LoVo (cell line): ENCODE results near the gene FMN1.

Experiments used
- DNase-seq: peaks from one replicate; pipeline ENCODE4 v3.0.0-alpha.2; 2016; ENCODE audit warnings: low spot score

The FMN1 gene

GRCh38 chr15:32765236-32765635 lies 429.3 kb downstream of the FMN1 start:
- no peak for DNase-seq

- DNase-seq = no peak
These were observed 431.2 kb downstream of the FMN1 start for GRCh38 chr15:32763295-32763694.

DNA sequence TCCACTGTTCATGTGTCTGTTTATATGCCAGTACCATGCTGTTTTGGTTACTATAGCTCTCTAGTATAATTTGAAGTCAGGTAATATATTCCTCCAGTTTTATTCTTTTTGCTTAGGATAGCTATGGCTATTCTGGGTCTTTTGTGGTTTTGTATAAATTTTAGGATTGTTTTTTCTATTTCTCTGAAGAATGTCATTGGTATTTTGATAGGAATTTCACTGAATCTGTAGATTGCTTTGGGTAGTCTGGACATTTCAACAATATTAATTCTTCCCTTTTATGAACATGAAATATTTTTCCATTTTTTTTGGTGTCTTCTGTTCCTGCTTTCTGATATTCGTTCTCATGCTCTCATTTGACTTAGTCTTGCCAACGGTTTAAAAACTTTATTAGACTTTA lies 437.1 kb downstream of the FMN1 start:
- no peak for DNase-seq

GRCh38 chr15:32750979-32751378 lies 443.5 kb downstream of the FMN1 start:
- DNase-seq = no peak

DNA sequence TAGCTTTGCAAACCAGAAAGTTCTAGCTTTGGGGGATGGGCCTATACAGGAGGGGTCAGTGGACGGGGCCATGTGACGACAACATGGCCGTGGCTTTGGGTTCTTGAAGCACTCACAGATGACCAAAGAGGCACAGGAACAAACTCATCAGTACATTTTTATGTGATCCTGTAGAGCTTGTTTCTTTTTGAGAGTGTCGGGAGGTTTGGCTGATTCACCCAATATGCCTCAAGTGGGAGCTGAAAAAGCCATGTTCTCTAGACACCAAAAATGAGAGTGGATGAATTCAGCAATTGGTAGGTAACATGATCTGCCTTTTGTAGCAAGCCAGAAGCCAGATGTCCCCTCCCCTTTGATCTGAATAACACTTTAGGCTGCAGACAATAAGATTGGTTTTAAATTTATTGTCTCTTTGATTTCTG lies 446.6 kb downstream of the FMN1 start:
- no peak for DNase-seq

DNA sequence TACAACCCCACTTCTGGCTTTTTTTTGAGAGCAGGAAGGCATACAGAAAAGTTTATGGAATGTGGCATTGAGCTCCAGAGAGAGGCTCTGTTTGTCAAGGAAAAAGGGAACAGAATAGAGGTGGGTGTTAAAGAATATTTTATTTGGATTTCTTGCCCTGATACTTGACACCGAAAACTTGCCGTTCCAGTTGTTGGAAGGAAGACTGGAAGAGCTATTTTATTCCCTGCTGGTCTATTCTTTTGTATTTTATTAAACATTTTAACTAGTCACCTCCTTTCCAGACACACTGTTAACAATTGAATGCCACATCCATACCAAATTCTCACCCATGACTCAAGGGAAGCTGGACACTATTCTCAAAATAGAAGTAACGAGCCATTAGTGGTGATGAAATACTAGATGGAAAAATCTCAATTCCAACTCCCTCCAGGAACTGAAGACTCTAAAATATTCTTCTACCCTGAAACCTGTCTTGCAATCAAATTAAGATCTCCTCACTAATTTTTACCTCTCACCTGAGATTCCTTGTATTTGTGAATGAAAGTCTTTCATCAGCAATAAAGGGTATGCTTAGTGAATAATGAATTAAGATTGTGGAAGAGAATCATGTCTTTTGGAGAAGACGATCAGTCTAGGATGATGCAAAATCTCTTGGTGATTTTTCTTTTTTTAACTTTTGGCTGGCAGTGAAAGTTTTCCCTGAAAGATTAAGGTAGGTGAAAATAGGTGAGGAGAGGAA lies 448.2 kb downstream of the FMN1 start:
- no peak for DNase-seq

GRCh38 chr15:32743411-32744140 lies 450.9 kb downstream of the FMN1 start:
- no peak for DNase-seq

- no peak for DNase-seq
These were observed 454.9 kb downstream of the FMN1 start for GRCh38 chr15:32739522-32740063.

DNA sequence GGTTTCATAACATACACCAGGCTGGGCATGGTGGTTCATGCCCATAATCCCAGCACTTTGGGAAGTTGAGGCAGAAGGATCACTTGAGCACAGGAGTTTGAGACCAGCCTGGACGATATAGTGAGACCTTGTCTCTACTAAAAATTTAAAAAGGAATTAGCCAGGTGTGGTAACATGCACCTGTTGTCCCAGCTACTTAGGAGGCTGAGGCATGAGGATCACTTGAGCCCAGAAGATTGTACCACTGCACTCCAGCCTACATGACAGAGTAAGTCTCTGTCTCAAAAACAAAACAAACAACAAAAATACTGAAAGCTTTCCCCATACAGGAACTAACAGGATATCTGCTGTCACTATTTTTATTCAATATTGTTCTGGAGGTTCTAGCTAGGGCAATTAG lies 455.8 kb downstream of the FMN1 start:
- DNase-seq = no peak

DNA sequence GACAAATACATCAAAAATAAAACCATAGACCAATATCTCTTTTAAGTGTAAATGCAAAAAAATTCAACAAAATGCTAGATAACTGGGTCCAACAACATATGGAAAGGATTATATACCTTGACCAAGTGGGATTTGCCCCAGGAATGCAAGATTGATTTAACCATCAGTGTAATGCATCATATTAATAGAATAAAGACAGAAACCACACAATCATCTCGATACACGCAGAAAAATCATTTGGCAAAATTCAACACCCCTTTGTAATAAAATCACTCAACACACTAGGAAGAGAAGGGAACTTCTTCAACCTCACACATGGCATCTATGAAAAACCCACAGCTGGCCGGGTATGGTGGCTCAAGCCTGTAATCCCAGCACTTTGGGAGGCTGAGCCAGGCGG lies 457.2 kb downstream of the FMN1 start:
- DNase-seq = no peak

GRCh38 chr15:32736701-32737061 lies 457.8 kb downstream of the FMN1 start:
- no peak for DNase-seq

GRCh38 chr15:32735989-32736700 lies 458.4 kb downstream of the FMN1 start:
- DNase-seq = no peak

GRCh38 chr15:32733281-32733680 lies 461.2 kb downstream of the FMN1 start:
- DNase-seq = no peak

- no peak for DNase-seq
These were observed 461.8 kb downstream of the FMN1 start for GRCh38 chr15:32732574-32733157.

DNA sequence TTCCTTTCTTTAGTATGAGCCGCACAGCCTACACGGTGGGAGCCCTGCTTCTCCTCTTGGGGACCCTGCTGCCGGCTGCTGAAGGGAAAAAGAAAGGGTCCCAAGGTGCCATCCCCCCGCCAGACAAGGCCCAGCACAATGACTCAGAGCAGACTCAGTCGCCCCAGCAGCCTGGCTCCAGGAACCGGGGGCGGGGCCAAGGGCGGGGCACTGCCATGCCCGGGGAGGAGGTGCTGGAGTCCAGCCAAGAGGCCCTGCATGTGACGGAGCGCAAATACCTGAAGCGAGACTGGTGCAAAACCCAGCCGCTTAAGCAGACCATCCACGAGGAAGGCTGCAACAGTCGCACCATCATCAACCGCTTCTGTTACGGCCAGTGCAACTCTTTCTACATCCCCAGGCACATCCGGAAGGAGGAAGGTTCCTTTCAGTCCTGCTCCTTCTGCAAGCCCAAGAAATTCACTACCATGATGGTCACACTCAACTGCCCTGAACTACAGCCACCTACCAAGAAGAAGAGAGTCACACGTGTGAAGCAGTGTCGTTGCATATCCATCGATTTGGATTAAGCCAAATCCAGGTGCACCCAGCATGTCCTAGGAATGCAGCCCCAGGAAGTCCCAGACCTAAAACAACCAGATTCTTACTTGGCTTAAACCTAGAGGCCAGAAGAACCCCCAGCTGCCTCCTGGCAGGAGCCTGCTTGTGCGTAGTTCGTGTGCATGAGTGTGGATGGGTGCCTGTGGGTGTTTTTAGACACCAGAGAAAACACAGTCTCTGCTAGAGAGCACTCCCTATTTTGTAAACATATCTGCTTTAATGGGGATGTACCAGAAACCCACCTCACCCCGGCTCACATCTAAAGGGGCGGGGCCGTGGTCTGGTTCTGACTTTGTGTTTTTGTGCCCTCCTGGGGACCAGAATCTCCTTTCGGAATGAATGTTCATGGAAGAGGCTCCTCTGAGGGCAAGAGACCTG lies 463.5 kb downstream of the FMN1 start:
- DNase-seq = peak; percentile 87

- no peak for DNase-seq
These were observed 464.7 kb downstream of the FMN1 start for GRCh38 chr15:32729700-32730395.

DNA sequence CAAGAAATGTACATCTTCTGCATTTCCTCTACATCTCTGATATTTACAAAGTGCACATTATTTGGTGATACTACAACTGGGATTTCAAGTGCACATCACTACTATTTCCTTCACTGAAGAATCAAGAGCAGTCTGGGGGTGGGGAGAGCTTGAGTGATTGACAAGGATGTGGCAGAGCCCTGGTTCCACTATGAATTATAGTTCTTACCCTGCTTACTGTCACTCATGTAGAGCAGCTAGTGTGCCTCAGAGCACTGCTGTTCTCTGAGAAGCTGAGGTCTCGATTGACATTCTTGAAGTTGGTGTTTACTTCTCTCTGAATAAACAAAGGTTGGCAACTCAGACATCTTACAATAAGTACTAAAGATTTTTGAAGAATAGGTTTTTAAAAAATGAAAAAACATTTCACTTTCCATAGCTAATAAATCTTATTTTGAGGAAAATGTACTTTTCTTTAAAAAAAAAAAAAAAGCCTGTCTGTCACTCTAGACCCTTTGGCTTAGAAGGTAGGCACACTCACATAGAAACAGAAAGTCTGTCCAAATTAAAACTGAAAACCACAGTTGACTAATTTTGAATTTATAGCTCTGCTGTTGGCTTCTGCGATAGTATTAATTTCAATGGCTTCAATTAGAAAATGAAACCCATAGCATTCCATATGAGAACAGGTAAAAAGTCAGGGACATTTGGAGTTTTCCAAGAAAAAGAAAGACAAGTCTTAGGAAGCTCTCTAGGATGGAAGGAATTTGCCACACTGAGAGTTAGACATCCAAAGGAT lies 471.2 kb downstream of the FMN1 start:
- DNase-seq = no peak

GRCh38 chr15:32722136-32722535 lies 472.4 kb downstream of the FMN1 start:
- DNase-seq = no peak

DNA sequence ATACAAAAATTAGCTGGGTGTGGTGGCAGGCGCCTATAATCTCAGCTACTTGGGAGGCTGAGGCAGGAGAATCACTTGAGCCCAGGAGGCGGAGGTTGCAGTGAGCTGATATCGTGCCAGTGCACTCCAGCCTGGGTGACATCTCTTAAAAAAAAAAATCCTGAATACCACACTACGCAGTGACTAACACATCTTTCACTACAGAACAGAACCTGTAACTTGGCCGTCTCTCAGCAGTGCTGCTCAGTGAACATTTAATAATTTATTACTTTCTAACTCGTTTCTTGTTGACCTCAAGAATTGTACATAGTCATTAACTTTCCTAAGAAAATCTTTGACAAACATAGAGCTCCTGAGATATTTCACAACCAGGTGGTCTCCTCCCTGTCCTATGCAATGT lies 472.9 kb downstream of the FMN1 start:
- no peak for DNase-seq
